Uterus (tissue), 4 donors: ENCODE data around the gene TPRKB. TPM values are rescaled to one million over a fixed set of nuclear protein-coding genes. Genes with fewer than 3 reads are reported as not detected.

Experiments used
- DNase-seq, 2 donors: peaks; one replicate each; pipeline ENCODE4 v3.0.0-alpha.2; 2019 to 2020
- H3K27ac ChIP-seq, 2 donors: fragments of 200-600 bp; sonication (generic); 1 replicate in 1 of 2; 2 replicates in 1 of 2; pipeline ENCODE4 v1.5.1; 2016 to 2018
- H3K27me3 ChIP-seq, 2 donors: fragments of 200-600 bp; sonication (generic); one replicate each; pipeline ENCODE4 v1.5.1; 2018 to 2019; ENCODE audit warnings: control low read depth in 1 of 2
- H3K36me3 ChIP-seq, 2 donors: fragments of 200-600 bp; sonication (generic); one replicate each; pipeline ENCODE4 v1.5.1; 2019; ENCODE audit warnings: control low read depth in 1 of 2
- H3K4me1 ChIP-seq, 2 donors: fragments of 200-600 bp; sonication (generic); one replicate each; pipeline ENCODE4 v1.5.1; 2018 to 2019; ENCODE audit warnings: control low read depth in 1 of 2
- H3K4me3 ChIP-seq, 2 donors: fragments of 200-600 bp; sonication (generic); 1 replicate in 1 of 2; 2 replicates in 1 of 2; pipeline ENCODE4 v1.5.1; 2018 to 2019; ENCODE audit warnings: mild to moderate bottlenecking in 1 of 2
- H3K9me3 ChIP-seq, 2 donors: fragments of 200-600 bp; sonication (generic); one replicate each; pipeline ENCODE4 v1.5.1; 2019; ENCODE audit warnings: control low read depth in 1 of 2
- POLR2A ChIP-seq, 2 donors: fragments of 450-650 bp; IDR thresholded peaks; one replicate each; pipeline ENCODE4 v1.6.1; 2016; ENCODE audit warnings: antibody characterized with exemption in 2 of 2, mild to moderate bottlenecking in 1 of 2, moderate library complexity in 1 of 2
- intact Hi-C: fragments of 100-400 bp; cut with DNase I; formaldehyde crosslinking; loops from one replicate; pipeline ENCODE4 v1.15.1; 2023; ENCODE audit warnings: low total_unique reads
- total RNA-seq, 4 donors: library from RNA; depleted of rRNA in 3 of 4; stranded (reverse); fragments of >200 nt in 3 of 4; gene quantifications; one replicate each; pipeline versions ENCODE4 v1.1.0 to v1.2.4, GENCODE V29; 2014 to 2023
- TF ChIP-seq, protein P1 (sequence below), 4 experiments: fragments of 200-600 bp in 2 of 4; fragments of 450-650 bp in 2 of 4; sonication (generic) in 2 of 4; IDR thresholded peaks; one replicate each; pipeline ENCODE4 v1.5.1; 2016 to 2019; ENCODE audit warnings: antibody characterized with exemption in 4 of 4, mild to moderate bottlenecking in 2 of 4, moderate library complexity in 1 of 4
- donor health status: DM: yes; HTN: yes; CAD: no.

TPRKB gene
- total RNA-seq, 4 donors from 2014 or later: 25.4 to 49.6 (median 39.6) TPM

DNA sequence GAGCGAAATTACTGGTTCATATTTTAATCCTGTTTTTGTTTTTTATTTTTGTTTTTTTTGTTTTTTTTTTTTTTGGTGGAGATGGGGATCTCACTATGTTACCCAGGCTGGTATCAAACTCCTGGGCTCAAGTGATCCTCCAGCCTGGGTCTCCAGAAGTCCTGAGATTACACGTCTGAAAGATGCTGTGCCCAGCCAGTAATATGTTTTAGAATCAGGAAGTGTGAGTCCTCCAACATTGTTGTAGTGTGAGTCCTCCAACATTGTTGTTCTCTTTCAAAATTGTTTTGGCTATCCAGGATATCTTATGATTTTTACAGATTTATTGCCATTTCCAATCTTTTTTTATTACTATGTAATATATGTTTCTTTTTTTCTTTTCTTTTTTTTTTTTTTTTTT is 23.1 kb downstream of the TPRKB start:
- Histone ChIP-seq H3K9me3 (no peaks in the 10 kb centered on the region), H3K36me3 (no peaks in the 10 kb centered on the region), H3K27ac (no peak overlapping the region), H3K4me3 (no peak overlapping the region), H3K27me3 (no peaks in the 10 kb centered on the region), H3K4me1 (peaks cover 0 to 4% of the 10 kb centered on the region in 2 donors)
- TF ChIP-seq, protein P1, sequence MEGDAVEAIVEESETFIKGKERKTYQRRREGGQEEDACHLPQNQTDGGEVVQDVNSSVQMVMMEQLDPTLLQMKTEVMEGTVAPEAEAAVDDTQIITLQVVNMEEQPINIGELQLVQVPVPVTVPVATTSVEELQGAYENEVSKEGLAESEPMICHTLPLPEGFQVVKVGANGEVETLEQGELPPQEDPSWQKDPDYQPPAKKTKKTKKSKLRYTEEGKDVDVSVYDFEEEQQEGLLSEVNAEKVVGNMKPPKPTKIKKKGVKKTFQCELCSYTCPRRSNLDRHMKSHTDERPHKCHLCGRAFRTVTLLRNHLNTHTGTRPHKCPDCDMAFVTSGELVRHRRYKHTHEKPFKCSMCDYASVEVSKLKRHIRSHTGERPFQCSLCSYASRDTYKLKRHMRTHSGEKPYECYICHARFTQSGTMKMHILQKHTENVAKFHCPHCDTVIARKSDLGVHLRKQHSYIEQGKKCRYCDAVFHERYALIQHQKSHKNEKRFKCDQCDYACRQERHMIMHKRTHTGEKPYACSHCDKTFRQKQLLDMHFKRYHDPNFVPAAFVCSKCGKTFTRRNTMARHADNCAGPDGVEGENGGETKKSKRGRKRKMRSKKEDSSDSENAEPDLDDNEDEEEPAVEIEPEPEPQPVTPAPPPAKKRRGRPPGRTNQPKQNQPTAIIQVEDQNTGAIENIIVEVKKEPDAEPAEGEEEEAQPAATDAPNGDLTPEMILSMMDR (IDR thresholded peaks at IDR 0.05): no peak
- TF ChIP-seq POLR2A (IDR thresholded peaks at IDR 0.05): no peak
- DNase-seq: no peak
- intact Hi-C loops: no loop called here

DNA sequence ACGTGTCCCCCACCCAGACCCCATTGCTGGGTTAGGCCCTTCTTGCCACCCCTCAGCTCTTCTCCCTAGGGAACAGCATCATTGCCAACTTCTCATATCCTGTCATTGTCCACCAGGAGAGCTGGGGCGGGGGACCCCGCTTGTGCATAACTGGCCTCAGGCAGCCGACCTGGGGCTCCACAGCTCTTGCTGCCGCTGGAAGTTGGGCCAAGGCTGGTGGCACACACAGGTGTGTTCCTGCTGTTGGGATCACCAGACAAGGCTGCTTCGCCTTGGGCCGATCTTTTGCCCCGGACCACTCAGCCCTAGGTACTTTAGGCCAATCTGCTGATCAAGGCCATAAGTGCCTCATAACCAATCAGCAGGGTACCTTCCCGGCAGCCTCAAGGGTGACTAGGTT is 28.6 kb downstream of the TPRKB start:
- Histone ChIP-seq H3K4me3 (no peak overlapping the region), H3K27ac (no peak overlapping the region), H3K9me3 (no peaks in the 10 kb centered on the region), H3K27me3 (no peaks in the 10 kb centered on the region), H3K36me3 (no peaks in the 10 kb centered on the region), H3K4me1 (no peaks in the 10 kb centered on the region)
- TF ChIP-seq, protein P1 (IDR thresholded peaks at IDR 0.05): no peak
- no peak for TF ChIP-seq POLR2A (IDR thresholded peaks at IDR 0.05)
- intact Hi-C loops: no loop called here
- DNase-seq: no peak

DNA sequence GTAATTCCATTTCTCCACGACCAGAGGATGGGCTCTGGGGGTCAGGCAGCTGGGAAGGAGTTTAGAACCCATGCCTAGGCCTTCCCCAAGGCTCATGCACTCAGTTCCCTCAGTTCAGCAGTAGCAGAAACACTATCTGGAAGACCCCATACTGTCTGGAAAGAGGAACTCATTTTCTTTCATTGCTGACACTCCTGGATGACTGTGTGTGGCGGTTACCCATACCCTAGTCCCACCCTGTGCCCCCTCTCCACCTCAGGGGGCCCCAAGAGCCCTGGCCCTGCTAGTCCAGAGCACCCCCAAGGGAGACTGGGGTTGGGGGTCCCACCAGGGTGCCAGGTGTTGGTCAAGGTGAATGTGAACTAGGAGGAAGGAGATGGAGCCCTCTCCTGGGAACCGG is 29.5 kb downstream of the TPRKB start:
- Histone ChIP-seq H3K27ac (no peak overlapping the region), H3K9me3 (no peaks in the 10 kb centered on the region), H3K4me1 (no peaks in the 10 kb centered on the region), H3K36me3 (no peaks in the 10 kb centered on the region), H3K4me3 (no peak overlapping the region), H3K27me3 (no peaks in the 10 kb centered on the region)
- intact Hi-C loops: no loop called here
- TF ChIP-seq, protein P1 (IDR thresholded peaks at IDR 0.05): no peak
- TF ChIP-seq POLR2A (IDR thresholded peaks at IDR 0.05): no peak
- no peak for DNase-seq

DNA sequence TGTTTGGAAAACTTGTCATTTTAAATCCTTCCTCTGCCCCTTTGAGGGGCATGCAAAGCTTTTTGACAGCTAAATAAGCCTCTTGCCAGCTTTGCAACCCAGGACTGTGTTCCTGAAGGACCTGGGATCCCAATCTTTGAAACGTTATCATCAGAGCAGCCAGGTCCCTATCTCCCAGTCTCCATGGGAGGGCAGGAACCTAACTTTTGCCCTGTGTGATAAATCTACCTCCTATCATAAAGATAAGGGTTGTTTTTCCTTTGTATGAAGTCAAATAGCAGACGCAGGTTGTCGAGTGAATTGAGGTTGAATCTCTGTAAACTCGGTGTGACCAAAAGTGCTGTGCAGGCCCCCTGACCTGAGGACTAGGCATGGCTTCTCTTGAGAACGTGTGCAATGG is 30.1 kb downstream of the TPRKB start:
- DNase-seq: no peak
- Histone ChIP-seq H3K36me3 (no peaks in the 10 kb centered on the region), H3K4me3 (no peak overlapping the region), H3K27ac (no peak overlapping the region), H3K9me3 (no peaks in the 10 kb centered on the region), H3K27me3 (no peaks in the 10 kb centered on the region), H3K4me1 (no peaks in the 10 kb centered on the region)
- intact Hi-C loops: no loop called here
- TF ChIP-seq, protein P1 (IDR thresholded peaks at IDR 0.05): no peak

DNA sequence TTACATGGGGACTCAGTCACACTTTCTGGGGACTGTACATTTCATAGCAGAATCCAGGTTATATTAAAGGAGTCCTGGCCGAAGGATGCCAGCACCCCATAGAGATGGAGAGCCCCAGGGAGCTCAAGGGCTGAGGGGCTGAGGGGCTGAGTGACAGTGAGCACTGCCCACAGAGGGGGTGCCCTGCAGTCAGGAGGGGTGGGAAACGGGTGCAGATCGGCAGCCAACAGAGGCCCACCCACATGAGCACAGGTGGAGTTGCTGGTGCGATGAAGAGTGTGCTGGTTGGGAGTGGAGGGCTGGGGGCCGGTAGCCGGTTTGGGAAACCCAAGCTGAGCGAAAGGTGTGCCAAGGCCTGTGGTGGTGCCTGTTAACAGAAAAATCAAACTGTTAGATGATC is 32.1 kb downstream of the TPRKB start:
- no peaks in the 10 kb centered on the region for H3K9me3 ChIP-seq
- no peaks in the 10 kb centered on the region for H3K27me3 ChIP-seq
- DNase-seq: no peak
- intact Hi-C loops: no loop called here
- H3K4me3 ChIP-seq: no peak overlapping the region
- no peaks in the 10 kb centered on the region for H3K36me3 ChIP-seq
- H3K27ac ChIP-seq: no peak overlapping the region
- TF ChIP-seq, protein P1 (IDR thresholded peaks at IDR 0.05): no peak
- no peak for TF ChIP-seq POLR2A (IDR thresholded peaks at IDR 0.05)
- H3K4me1 ChIP-seq: no peaks in the 10 kb centered on the region
